Body of pancreas (tissue), 4 donors: ENCODE data around the gene AGAP5. TPM values are rescaled to one million over a fixed set of nuclear protein-coding genes. Genes with fewer than 3 reads are reported as not detected.
"Not testable (repeated sequence)": the region's sequence is repeated elsewhere in the genome, so short reads cannot be mapped to it uniquely, and the experiment has no call there.

ENCODE experiments used
- ATAC-seq: fragments of 150-250 bp; one replicate; pipeline ENCODE4 v1.9.1; 2016
- DNase-seq, 4 donors: peaks; one replicate each; pipeline ENCODE4 v3.0.0-alpha.2; 2019
- H3K27ac ChIP-seq, 4 donors: fragments of 200-600 bp; sonication (generic); 1 replicate in 3 of 4; 2 replicates in 1 of 4; pipeline versions ENCODE4 v1.5.1 to v1.6.1; 2016 to 2019; ENCODE audit warnings: mild to moderate bottlenecking in 1 of 4, mixed read lengths in 1 of 4, moderate library complexity in 1 of 4
- H3K27me3 ChIP-seq, 2 donors: fragments of 200-600 bp; sonication (generic); one replicate each; pipeline ENCODE4 v1.6.0; 2016; ENCODE audit warnings: mild to moderate bottlenecking in 1 of 2
- H3K36me3 ChIP-seq, 2 donors: fragments of 200-600 bp; sonication (generic); replicated peaks in 1 of 2; 2 replicates each; pipeline ENCODE4 v1.5.1; 2016; ENCODE audit warnings: low read depth in 2 of 2; ENCODE audit not compliant: insufficient read depth in 1 of 2
- H3K4me1 ChIP-seq: fragments of 200-600 bp; sonication (generic); one replicate; pipeline ENCODE4 v1.6.0; 2016
- H3K4me3 ChIP-seq, 2 donors: fragments of 200-600 bp; sonication (generic); 1 replicate in 1 of 2; 2 replicates in 1 of 2; pipeline ENCODE4 v1.5.1; 2016 to 2019
- H3K9me3 ChIP-seq, 3 donors: fragments of 200-600 bp; sonication (generic); 1 replicate in 2 of 3; 2 replicates in 1 of 3; pipeline ENCODE4 v1.5.1; 2016
- POLR2A ChIP-seq, 3 donors: fragments of 450-650 bp; IDR thresholded peaks; one replicate each; pipeline ENCODE4 v1.6.1; 2016; ENCODE audit warnings: antibody characterized with exemption in 3 of 3, mild to moderate bottlenecking in 2 of 3
- WGBS, 2 donors: methylation state at CpG; one replicate each; pipeline ENCODE4 v1.1.5; 2017; 5-methylcytosine and 5-hydroxymethylcytosine counted together
- intact Hi-C: fragments of 100-400 bp; cut with DNase I; formaldehyde crosslinking; loops from one replicate; pipeline ENCODE4 v1.15.1; 2023
- total RNA-seq, 2 donors: library from RNA; depleted of rRNA; stranded (reverse); fragments of >200 nt; gene quantifications; one replicate each; pipeline ENCODE4 v1.1.0, GENCODE V29; 2016
- TF ChIP-seq, protein P1 (sequence below), 7 experiments: fragments of 450-650 bp in 4 of 7; fragments of 200-600 bp in 3 of 7; sonication (generic) in 3 of 7; IDR thresholded peaks; one replicate each; pipeline ENCODE4 v1.5.1; 2016 to 2019; ENCODE audit warnings: antibody characterized with exemption in 7 of 7

The AGAP5 gene
- total RNA-seq, 2 donors from 2014 or later = 13.5 to 25.1 TPM

DNA sequence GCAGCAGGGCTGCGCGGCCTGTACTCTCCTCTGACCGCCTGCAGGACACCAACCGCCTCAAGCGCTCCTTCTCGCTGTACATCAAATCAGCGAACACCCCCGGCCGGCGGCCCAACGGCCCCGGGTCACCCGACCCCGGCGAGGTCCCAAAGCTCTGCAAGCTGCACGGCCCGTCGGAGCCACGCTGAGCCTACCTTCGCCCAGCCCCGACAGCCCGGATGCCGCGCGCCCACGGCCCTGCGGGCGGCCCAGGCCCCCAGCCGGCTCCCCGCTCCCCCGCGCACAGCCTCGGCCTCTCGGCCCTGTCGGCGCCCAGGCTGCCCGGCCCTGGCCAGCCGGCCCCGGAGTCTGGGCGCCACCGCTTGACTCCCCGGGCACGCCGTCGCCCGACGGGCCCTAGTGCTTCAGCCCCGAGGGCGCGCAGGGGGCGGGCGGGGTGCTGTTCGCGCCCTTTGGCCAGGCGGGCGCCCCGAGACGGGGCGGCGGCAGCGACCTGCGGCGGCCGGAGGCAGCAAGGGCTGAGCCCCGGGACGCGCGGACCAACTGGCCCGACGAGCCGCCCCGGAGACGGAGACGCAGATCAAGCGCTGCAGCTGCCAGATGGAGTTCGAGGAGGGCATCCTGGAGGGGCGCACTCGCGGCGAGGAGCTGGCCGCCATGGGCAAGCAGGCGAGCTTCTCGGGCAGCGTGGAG lies 35.2 kb upstream of the AGAP5 start:
- DNase-seq = no peak
- intact Hi-C loops = no loop called here
- ATAC-seq = no peak
- no peak overlapping the region for H3K27ac ChIP-seq
- peaks cover 0 to 2% of the 10 kb centered on the region in 2 donors for H3K36me3 ChIP-seq
- no peaks in the 10 kb centered on the region for H3K9me3 ChIP-seq
- WGBS, 2 donors = 85 to 89% methylated on average over 36 to 47 of the region's 84 CpGs
- H3K4me1 ChIP-seq = peaks cover 29% of the 10 kb centered on the region
- no peak overlapping the region for H3K4me3 ChIP-seq
- H3K27me3 ChIP-seq = no peaks in the 10 kb centered on the region
- TF ChIP-seq POLR2A (IDR thresholded peaks at IDR 0.05) = no peak
- TF ChIP-seq, protein P1, sequence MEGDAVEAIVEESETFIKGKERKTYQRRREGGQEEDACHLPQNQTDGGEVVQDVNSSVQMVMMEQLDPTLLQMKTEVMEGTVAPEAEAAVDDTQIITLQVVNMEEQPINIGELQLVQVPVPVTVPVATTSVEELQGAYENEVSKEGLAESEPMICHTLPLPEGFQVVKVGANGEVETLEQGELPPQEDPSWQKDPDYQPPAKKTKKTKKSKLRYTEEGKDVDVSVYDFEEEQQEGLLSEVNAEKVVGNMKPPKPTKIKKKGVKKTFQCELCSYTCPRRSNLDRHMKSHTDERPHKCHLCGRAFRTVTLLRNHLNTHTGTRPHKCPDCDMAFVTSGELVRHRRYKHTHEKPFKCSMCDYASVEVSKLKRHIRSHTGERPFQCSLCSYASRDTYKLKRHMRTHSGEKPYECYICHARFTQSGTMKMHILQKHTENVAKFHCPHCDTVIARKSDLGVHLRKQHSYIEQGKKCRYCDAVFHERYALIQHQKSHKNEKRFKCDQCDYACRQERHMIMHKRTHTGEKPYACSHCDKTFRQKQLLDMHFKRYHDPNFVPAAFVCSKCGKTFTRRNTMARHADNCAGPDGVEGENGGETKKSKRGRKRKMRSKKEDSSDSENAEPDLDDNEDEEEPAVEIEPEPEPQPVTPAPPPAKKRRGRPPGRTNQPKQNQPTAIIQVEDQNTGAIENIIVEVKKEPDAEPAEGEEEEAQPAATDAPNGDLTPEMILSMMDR (IDR thresholded peaks at IDR 0.05) = no peak

DNA sequence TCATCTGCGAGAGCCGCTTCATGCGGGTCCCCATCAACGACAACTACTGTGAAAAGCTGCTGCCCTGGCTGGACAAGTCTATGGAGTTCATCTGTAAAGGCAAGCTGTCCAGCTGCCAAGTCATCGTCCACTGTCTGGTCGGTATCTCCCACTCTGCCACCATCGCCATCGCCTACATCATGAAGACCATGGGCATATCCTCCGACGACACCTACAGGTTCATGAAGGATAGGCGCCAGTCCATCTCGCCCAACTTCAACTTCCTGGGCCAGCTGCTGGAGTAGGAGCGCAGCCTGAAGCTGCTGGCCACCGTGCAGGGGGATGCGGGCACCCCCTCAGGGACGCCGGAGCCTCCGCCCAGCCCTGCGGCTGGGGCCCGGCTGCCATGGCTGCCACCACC lies 34.5 kb upstream of the AGAP5 start:
- Histone ChIP-seq H3K27ac (no peak overlapping the region), H3K9me3 (no peaks in the 10 kb centered on the region), H3K27me3 (no peaks in the 10 kb centered on the region), H3K36me3 (peaks cover 0 to 1% of the 10 kb centered on the region in 2 donors), H3K4me1 (peaks cover 29% of the 10 kb centered on the region), H3K4me3 (no peak overlapping the region)
- ATAC-seq (no peak), DNase-seq (no peak)
- intact Hi-C loops = no loop called here
- 94 to 98% methylated on average over 12 to 16 of the region's 20 CpGs for WGBS, 2 donors
- TF ChIP-seq POLR2A (IDR thresholded peaks at IDR 0.05) = no peak
- TF ChIP-seq, protein P1 (IDR thresholded peaks at IDR 0.05) = no peak

DNA sequence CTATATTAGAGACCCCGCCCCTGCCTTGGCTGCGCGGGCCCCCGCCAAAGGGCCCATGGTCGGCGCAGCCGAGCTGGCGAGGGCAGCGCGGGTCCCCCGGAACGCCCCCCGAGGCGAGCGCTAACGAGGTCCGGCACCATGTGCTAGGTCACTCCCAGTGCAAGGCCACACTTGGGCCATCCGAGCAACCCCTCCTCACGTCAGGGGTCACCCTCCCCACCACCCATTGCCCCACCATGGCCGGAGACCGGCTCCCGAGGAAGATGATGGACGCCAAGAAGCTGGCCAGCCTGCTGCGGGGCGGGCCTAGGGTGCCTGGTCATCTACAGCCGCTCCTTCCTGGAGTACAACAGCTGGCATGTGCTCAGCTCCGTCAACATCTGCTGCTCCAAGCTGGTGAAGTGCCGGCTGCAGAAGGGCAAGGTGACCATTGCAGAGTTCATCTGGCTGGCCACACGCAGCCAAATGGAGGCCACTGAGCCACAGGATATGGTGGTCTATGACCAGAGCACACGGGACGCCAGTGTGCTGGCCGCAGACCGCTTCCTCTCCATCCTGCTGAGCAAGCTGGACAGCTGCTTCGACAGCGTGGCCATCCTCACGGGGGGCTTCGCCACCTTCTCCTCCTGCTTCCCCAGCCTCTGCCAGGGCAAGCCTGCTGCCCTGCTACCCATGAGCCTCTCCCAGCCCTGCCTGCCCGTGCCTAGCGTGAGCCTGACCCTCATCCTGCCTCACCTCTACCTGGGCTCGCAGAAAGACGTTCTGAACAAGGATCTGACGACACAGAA lies 33.9 kb upstream of the AGAP5 start:
- 62 to 81% methylated on average over 36 to 41 of the region's 42 CpGs for WGBS, 2 donors
- Histone ChIP-seq H3K27ac (peak overlapping the region in 3 of 4 donors; percentile 11 to 97 (median 34)), H3K4me1 (peaks cover 29% of the 10 kb centered on the region), H3K36me3 (peaks cover 0 to 2% of the 10 kb centered on the region in 2 donors), H3K27me3 (no peaks in the 10 kb centered on the region), H3K9me3 (no peaks in the 10 kb centered on the region), H3K4me3 (peak overlapping the region in 1 of 2 donors; percentile 72)
- DNase-seq (peak; percentile 28 to 54 (median 44)), ATAC-seq (no peak)
- TF ChIP-seq, protein P1 (IDR thresholded peaks at IDR 0.05) = no peak
- TF ChIP-seq POLR2A (IDR thresholded peaks at IDR 0.05) = no peak
- intact Hi-C loops = no loop called here

DNA sequence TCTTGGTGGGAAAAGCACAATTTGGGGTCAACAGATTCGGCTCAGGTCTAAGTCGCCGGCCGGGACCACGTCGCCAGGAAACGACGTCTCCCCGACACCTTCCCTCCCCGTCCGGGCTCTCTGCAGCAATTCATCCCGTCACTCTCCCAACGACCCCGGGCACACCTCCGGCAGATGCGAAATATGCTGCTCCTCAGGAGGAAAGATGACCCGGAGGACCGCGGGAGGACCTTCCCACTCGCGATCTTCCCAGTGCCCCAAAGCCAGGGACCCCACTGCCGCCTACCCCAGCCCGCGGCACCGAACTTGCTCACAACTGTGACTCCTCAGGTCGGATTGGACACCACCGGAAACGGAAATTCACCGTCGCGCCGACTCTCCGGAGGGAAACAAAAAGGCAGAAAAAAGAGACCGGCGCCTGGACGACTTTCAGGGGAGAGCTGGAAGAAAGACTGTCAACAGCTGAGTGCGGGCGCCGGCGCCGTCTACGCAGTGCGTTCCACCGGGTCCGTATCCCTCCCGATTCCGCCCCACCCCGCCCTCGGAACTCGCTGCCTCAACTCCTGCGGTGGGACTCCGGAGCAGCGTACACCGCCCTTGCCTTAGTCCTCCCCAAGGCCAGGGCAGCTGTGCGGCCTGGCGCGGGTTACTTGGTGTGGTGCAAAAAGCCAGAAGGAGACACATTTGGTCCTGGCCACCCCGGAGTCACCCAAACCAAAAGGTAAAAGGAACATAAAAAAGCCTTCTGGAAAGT lies 32.4 kb upstream of the AGAP5 start:
- ATAC-seq = peak; percentile 93
- TF ChIP-seq POLR2A (IDR thresholded peaks at IDR 0.05) = peak; percentile 45 to 85 (median 81)
- TF ChIP-seq, protein P1 (IDR thresholded peaks at IDR 0.05) = peak in 1 of 7 experiments; percentile 4
- 0% methylated on average over 30 to 58 of the region's 58 CpGs for WGBS, 2 donors
- peaks cover 0 to 10% of the 10 kb centered on the region in 2 donors for H3K36me3 ChIP-seq
- intact Hi-C loops = no loop called here
- H3K27ac ChIP-seq = peak overlapping the region; percentile 84 to 97 (median 92)
- peak; percentile 86 to 91 (median 90) for DNase-seq
- H3K27me3 ChIP-seq = no peaks in the 10 kb centered on the region
- H3K9me3 ChIP-seq = no peaks in the 10 kb centered on the region
- peaks cover 29% of the 10 kb centered on the region for H3K4me1 ChIP-seq
- peak overlapping the region; percentile 72 to 79 for H3K4me3 ChIP-seq

DNA sequence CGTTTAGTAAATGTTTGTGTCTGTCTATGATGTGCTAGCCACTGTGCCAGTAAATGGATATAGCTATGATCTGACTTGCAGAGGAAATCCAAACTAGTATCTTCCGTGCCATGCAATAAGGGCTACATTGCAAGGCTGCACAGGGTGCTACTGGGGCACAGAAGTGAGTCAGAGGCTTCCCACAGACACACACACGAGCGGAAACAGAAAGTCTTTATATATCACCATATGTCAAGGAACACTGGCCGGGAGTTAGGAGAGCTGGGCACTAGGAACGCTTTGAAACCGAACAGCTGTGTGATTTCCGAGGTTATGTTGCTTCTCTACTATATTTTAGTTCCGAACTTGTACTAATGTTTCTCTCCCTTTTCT lies 31.9 kb upstream of the AGAP5 start:
- WGBS, 2 donors = 0% methylated on average over 9 of the region's 9 CpGs
- intact Hi-C loops, H3K36me3 ChIP-seq, H3K27me3 ChIP-seq, H3K9me3 ChIP-seq: not testable (repeated sequence)
- Histone ChIP-seq H3K4me1 (peaks cover 26% of the 10 kb centered on the region), H3K27ac (peak overlapping the region; percentile 84 to 97 (median 92)), H3K4me3 (peak overlapping the region; percentile 72 to 79)
- ATAC-seq (peak; percentile 35), DNase-seq (peak in 1 of 4 donors; percentile 61)
